Measurements from ENCODE around the gene ESF1. TPM values are rescaled to one million over a fixed set of nuclear protein-coding genes. Genes with fewer than 3 reads are reported as not detected.

Gene ESF1
- total and polyA plus RNA-seq, 8 donors, result 4.7 to 22.0 (median 8.4) TPM

- H3K36me3 ChIP-seq, result no peaks in the 10 kb centered on the region
- intact Hi-C loops (cut with DNase I; ENCODE audit: low total_unique reads), result no loop called here
- no peak for TF ChIP-seq EP300 (IDR thresholded peaks at IDR 0.05)
- no peak for TF ChIP-seq POLR2A (IDR thresholded peaks at IDR 0.05)
- TF ChIP-seq, protein P1, sequence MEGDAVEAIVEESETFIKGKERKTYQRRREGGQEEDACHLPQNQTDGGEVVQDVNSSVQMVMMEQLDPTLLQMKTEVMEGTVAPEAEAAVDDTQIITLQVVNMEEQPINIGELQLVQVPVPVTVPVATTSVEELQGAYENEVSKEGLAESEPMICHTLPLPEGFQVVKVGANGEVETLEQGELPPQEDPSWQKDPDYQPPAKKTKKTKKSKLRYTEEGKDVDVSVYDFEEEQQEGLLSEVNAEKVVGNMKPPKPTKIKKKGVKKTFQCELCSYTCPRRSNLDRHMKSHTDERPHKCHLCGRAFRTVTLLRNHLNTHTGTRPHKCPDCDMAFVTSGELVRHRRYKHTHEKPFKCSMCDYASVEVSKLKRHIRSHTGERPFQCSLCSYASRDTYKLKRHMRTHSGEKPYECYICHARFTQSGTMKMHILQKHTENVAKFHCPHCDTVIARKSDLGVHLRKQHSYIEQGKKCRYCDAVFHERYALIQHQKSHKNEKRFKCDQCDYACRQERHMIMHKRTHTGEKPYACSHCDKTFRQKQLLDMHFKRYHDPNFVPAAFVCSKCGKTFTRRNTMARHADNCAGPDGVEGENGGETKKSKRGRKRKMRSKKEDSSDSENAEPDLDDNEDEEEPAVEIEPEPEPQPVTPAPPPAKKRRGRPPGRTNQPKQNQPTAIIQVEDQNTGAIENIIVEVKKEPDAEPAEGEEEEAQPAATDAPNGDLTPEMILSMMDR (IDR thresholded peaks at IDR 0.05), result no peak
- no peak for TF ChIP-seq POLR2AphosphoS5 (IDR thresholded peaks at IDR 0.05)
- H3K4me1 ChIP-seq, result no peaks in the 10 kb centered on the region
- no peaks in the 10 kb centered on the region for H3K27me3 ChIP-seq
- peak in 1 of 2 donors; percentile 75 for DNase-seq
- WGBS, 5 donors, result 75 to 91% (median 87%) methylated on average over 4 of the region's 4 CpGs
- H3K27ac ChIP-seq, result no peak overlapping the region
- H3K4me3 ChIP-seq, result no peak overlapping the region
- H3K9me3 ChIP-seq, result no peaks in the 10 kb centered on the region
Measured at GRCh38 chr20:13677241-13677640, 107.5 kb downstream of the ESF1 start.

- Histone ChIP-seq H3K4me1 (no peaks in the 10 kb centered on the region), H3K4me3 (no peak overlapping the region), H3K36me3 (no peaks in the 10 kb centered on the region), H3K27me3 (no peaks in the 10 kb centered on the region), H3K9me3 (no peaks in the 10 kb centered on the region), H3K27ac (no peak overlapping the region)
- no peak for TF ChIP-seq POLR2AphosphoS5 (IDR thresholded peaks at IDR 0.05)
- TF ChIP-seq POLR2A (IDR thresholded peaks at IDR 0.05), result no peak
- no peak for TF ChIP-seq EP300 (IDR thresholded peaks at IDR 0.05)
- TF ChIP-seq, protein P1 (IDR thresholded peaks at IDR 0.05), result no peak
- 86 to 97% (median 93%) methylated on average over 3 of the region's 3 CpGs for WGBS, 5 donors
- DNase-seq, result no peak
- intact Hi-C loops (cut with DNase I; ENCODE audit: low total_unique reads), result no loop called here
Measured at GRCh38 chr20:13676682-13677081, 108.0 kb downstream of the ESF1 start.

GRCh38 chr20:13672690-13673089 is 112.0 kb downstream of the ESF1 start:
- no peak for DNase-seq
- Histone ChIP-seq H3K4me1 (no peaks in the 10 kb centered on the region), H3K4me3 (no peak overlapping the region), H3K27me3 (no peaks in the 10 kb centered on the region), H3K36me3 (no peaks in the 10 kb centered on the region), H3K9me3 (no peaks in the 10 kb centered on the region), H3K27ac (no peak overlapping the region)
- whole genome bisulfite sequencing, 5 donors, result 65 to 72% (median 68%) methylated on average over 3 of the region's 3 CpGs
- TF ChIP-seq POLR2A (IDR thresholded peaks at IDR 0.05) (no peak), POLR2AphosphoS5 (IDR thresholded peaks at IDR 0.05) (no peak), EP300 (IDR thresholded peaks at IDR 0.05) (no peak)
- TF ChIP-seq, protein P1 (IDR thresholded peaks at IDR 0.05), result no peak
- intact Hi-C loops (cut with DNase I; ENCODE audit: low total_unique reads), result no loop called here

GRCh38 chr20:13671916-13672378 is 112.8 kb downstream of the ESF1 start:
- Histone ChIP-seq H3K9me3 (no peaks in the 10 kb centered on the region), H3K27ac (peak overlapping the region in 1 of 5 donors; percentile 12), H3K4me1 (no peaks in the 10 kb centered on the region), H3K36me3 (no peaks in the 10 kb centered on the region), H3K27me3 (no peaks in the 10 kb centered on the region), H3K4me3 (no peak overlapping the region)
- DNase-seq, result peak in 1 of 2 donors; percentile 56
- WGBS, 5 donors, result 35 to 58% (median 46%) methylated on average over 1 of the region's 1 CpG
- intact Hi-C loops (cut with DNase I; ENCODE audit: low total_unique reads), result no loop called here
- TF ChIP-seq, protein P1 (IDR thresholded peaks at IDR 0.05), result no peak
- no peak for TF ChIP-seq POLR2AphosphoS5 (IDR thresholded peaks at IDR 0.05)
- TF ChIP-seq EP300 (IDR thresholded peaks at IDR 0.05), result no peak
- no peak for TF ChIP-seq POLR2A (IDR thresholded peaks at IDR 0.05)

Measured in stomach (tissue), 9 donors.